Measurements from ENCODE around the gene HHAT.

The HHAT gene

DNA sequence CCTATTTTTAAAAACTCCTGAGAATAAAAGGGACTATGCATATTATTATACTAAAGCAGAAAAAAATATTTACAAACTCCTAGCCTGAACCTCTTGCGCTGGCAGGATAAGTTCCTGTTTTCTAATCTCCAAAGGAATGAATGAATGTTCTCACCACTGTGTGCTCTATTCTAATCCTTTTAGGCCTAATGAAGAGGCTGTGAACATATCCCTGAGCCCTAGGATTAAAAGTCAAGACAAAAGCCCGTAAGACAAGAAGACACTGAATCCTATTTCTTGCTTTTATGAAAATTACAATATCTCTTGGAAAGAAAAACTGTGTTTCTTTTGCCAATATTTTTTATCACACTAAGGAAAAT, 317.5 kb downstream of the HHAT start:
- no peaks in the 10 kb centered on the region for H3K79me2 ChIP-seq
- no peak overlapping the region for H3K4me2 ChIP-seq (ENCODE audit: low read length)
- H2AFZ ChIP-seq: no peak overlapping the region
- no peaks in the 10 kb centered on the region for H3K4me1 ChIP-seq
- H3K27ac ChIP-seq: no peak overlapping the region
- H3K4me3 ChIP-seq (ENCODE audit: low read depth, low read length): no peak overlapping the region
- H3K9me3 ChIP-seq (ENCODE audit: control insufficient read depth, low read length): no peaks in the 10 kb centered on the region
- H3K27me3 ChIP-seq (ENCODE audit: control insufficient read depth, insufficient read depth, low read length): no peaks in the 10 kb centered on the region
- H3K36me3 ChIP-seq (ENCODE audit: control insufficient read depth, insufficient read depth, low read length): no peaks in the 10 kb centered on the region
- TF ChIP-seq, protein P1, sequence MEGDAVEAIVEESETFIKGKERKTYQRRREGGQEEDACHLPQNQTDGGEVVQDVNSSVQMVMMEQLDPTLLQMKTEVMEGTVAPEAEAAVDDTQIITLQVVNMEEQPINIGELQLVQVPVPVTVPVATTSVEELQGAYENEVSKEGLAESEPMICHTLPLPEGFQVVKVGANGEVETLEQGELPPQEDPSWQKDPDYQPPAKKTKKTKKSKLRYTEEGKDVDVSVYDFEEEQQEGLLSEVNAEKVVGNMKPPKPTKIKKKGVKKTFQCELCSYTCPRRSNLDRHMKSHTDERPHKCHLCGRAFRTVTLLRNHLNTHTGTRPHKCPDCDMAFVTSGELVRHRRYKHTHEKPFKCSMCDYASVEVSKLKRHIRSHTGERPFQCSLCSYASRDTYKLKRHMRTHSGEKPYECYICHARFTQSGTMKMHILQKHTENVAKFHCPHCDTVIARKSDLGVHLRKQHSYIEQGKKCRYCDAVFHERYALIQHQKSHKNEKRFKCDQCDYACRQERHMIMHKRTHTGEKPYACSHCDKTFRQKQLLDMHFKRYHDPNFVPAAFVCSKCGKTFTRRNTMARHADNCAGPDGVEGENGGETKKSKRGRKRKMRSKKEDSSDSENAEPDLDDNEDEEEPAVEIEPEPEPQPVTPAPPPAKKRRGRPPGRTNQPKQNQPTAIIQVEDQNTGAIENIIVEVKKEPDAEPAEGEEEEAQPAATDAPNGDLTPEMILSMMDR (IDR thresholded peaks at IDR 0.05): no peak
- H3K9ac ChIP-seq: no peak overlapping the region

- Histone ChIP-seq H3K79me2 (no peaks in the 10 kb centered on the region), H3K4me1 (no peaks in the 10 kb centered on the region), H2AFZ (no peak overlapping the region), H3K36me3 (ENCODE audit: control insufficient read depth, insufficient read depth, low read length) (no peaks in the 10 kb centered on the region), H3K27me3 (ENCODE audit: control insufficient read depth, insufficient read depth, low read length) (no peaks in the 10 kb centered on the region), H3K4me3 (ENCODE audit: low read depth, low read length) (no peak overlapping the region), H3K9ac (no peak overlapping the region), H3K4me2 (ENCODE audit: low read length) (no peak overlapping the region), H3K9me3 (ENCODE audit: control insufficient read depth, low read length) (no peaks in the 10 kb centered on the region), H3K27ac (no peak overlapping the region)
- TF ChIP-seq, protein P1 (IDR thresholded peaks at IDR 0.05): no peak
Observed at GRCh38 chr1:210647406-210648333, 319.0 kb downstream of the HHAT start.

DNA sequence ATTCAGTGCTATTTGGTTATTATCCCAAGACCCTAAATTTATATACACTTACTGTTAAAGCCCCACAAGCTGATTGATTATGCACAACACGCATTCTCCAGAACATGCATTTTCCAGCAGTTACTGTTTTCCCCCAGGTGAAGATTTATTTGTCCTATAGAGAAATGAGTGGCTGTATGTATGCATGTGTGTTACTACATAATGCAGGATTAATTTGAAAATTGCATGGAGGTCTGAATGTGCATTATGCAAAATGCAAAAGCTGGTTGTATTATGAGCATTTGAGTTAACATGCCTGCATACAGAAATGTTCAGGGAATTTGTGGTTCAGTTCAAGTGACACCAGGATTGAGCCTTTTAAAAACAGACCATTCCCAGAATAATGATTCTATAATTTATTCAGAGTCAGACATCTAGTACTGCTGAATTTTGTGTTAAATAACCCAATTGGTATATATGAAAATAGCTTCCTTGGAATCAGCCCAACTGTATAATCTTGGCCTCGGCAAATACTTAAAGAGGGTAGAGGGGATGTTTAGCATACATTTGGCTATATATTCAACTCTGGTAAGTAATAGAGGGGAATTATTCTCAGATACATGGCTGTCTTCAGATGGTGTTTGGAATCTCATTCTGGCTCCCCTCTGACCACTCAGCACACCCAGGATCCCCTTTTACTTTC, 320.0 kb downstream of the HHAT start:
- H3K79me2 ChIP-seq: no peaks in the 10 kb centered on the region
- no peaks in the 10 kb centered on the region for H3K4me1 ChIP-seq
- H3K9ac ChIP-seq: no peak overlapping the region
- H3K4me2 ChIP-seq (ENCODE audit: low read length): no peak overlapping the region
- no peaks in the 10 kb centered on the region for H3K9me3 ChIP-seq (ENCODE audit: control insufficient read depth, low read length)
- H2AFZ ChIP-seq: no peak overlapping the region
- TF ChIP-seq, protein P1 (IDR thresholded peaks at IDR 0.05): no peak
- H3K4me3 ChIP-seq (ENCODE audit: low read depth, low read length): no peak overlapping the region
- H3K27ac ChIP-seq: no peak overlapping the region
- no peaks in the 10 kb centered on the region for H3K27me3 ChIP-seq (ENCODE audit: control insufficient read depth, insufficient read depth, low read length)
- H3K36me3 ChIP-seq (ENCODE audit: control insufficient read depth, insufficient read depth, low read length): no peaks in the 10 kb centered on the region

DNA sequence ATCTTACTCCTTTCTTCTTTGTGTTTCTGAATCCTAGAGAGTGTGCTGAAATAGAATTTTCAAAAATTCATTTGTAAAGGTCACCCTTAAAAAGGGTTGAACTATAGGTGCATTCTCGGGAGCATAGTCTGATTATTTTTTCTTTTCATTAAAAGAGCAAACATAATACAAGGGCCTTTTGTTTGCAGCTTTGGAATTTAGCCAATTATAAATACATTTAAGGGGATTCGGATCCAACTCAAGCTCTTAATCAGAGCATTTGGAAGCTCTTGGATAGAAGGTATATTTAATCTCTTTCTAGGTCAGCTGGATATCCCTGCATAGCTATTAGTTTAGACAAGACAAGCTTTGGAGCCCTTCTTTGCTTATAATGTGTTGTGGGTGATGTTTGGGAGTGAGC, 321.7 kb downstream of the HHAT start:
- H3K79me2 ChIP-seq: no peaks in the 10 kb centered on the region
- TF ChIP-seq, protein P1 (IDR thresholded peaks at IDR 0.05): no peak
- no peak overlapping the region for H3K27ac ChIP-seq
- no peaks in the 10 kb centered on the region for H3K36me3 ChIP-seq (ENCODE audit: control insufficient read depth, insufficient read depth, low read length)
- H3K9me3 ChIP-seq (ENCODE audit: control insufficient read depth, low read length): no peaks in the 10 kb centered on the region
- H3K4me3 ChIP-seq (ENCODE audit: low read depth, low read length): no peak overlapping the region
- no peak overlapping the region for H3K4me2 ChIP-seq (ENCODE audit: low read length)
- no peak overlapping the region for H3K9ac ChIP-seq
- H3K4me1 ChIP-seq: no peaks in the 10 kb centered on the region
- H3K27me3 ChIP-seq (ENCODE audit: control insufficient read depth, insufficient read depth, low read length): no peaks in the 10 kb centered on the region
- H2AFZ ChIP-seq: no peak overlapping the region
